Measurements from ENCODE around the gene ADAMTS17. TPM values are rescaled to one million over a fixed set of nuclear protein-coding genes. Genes with fewer than 3 reads are reported as not detected.

ADAMTS17 gene
- total and polyA plus RNA-seq, 2 experiments from 2014 or later = 3.7 to 4.4 TPM

DNA sequence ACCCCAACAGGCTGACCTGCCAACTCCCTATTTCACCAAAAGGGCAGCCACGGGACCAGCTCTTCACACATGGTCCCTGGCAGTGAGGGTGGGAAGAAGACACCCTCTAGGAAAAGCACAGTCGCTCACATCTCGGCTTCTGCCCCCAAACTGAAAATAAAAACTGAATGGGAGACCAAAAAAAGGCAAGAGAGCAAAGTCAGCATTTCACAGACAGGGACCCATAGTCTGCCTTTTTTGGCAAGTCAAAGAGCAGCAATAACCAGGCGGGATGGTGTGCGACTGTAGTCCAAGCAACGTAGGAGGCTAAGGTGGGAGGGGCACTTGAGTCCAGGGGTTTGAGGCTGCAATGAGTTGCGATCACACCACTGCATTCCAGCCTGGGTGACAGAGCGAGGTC is 154.1 kb downstream of the ADAMTS17 start:
- H4K20me1 ChIP-seq (ENCODE audit: insufficient read depth, poor library complexity, severe bottlenecking) = no peaks in the 10 kb centered on the region
- H3K4me2 ChIP-seq = no peak overlapping the region
- no peaks in the 10 kb centered on the region for H3K27me3 ChIP-seq
- H2AFZ ChIP-seq = no peak overlapping the region
- H3K9me3 ChIP-seq (ENCODE audit: low read depth) = no peaks in the 10 kb centered on the region
- no peak overlapping the region for H3K27ac ChIP-seq
- H3K4me1 ChIP-seq (ENCODE audit: insufficient read depth) = peaks cover 6% of the 10 kb centered on the region
- no peak for TF ChIP-seq EZH2 (IDR thresholded peaks at IDR 0.05; ENCODE audit: borderline replicate concordance)
- no peaks in the 10 kb centered on the region for H3K36me3 ChIP-seq (replicated peaks; ENCODE audit: insufficient read depth, low read depth)
- WGBS (ENCODE audit: low lambda C conversion rate, missing lambda C conversion rate) = 95% methylated on average over 8 of the region's 8 CpGs
- no peaks in the 10 kb centered on the region for H3K9me2 ChIP-seq (replicated peaks; ENCODE audit: insufficient read depth)
- H3K4me3 ChIP-seq = no peak overlapping the region
- no peak for DNase-seq (ENCODE audit: low spot score)
- H3K79me2 ChIP-seq = no peaks in the 10 kb centered on the region

DNA sequence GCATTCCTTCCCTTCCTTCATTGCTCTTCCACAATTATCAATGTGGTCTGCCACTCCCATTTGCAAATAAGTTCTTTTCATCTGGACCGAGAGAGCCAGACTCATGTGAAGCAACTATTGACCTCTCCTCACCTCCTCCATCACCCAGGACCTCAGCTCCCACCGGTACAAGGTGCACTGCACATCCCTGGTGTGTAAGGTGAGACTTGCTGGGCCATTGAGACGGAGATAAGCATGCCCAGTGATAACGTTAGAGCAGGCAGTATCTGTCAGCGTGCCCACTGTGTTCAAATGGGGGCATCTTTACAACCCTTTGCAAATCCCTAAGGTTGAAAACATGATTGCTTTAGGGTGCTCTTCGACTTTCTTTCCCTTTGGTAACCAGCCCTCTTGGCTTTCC is 154.8 kb downstream of the ADAMTS17 start:
- 74% methylated on average over 6 of the region's 6 CpGs for WGBS (ENCODE audit: low lambda C conversion rate, missing lambda C conversion rate)
- H3K4me1 ChIP-seq (ENCODE audit: insufficient read depth) = peaks cover under 1% of the 10 kb centered on the region
- H2AFZ ChIP-seq = no peak overlapping the region

GRCh38 chr15:100186366-100186765 is 155.4 kb downstream of the ADAMTS17 start:
- no peak for TF ChIP-seq EZH2 (IDR thresholded peaks at IDR 0.05; ENCODE audit: borderline replicate concordance)
- no peak for TF ChIP-seq CTCF (IDR thresholded peaks at IDR 0.05; ENCODE audit: poor library complexity)
- TF ChIP-seq EZH2phosphoT487 (IDR thresholded peaks at IDR 0.05; ENCODE audit: low read depth, severe bottlenecking, unreplicated experiment) = no peak
- Histone ChIP-seq H3K79me2 (no peaks in the 10 kb centered on the region), H3K27ac (no peak overlapping the region), H3K4me1 (ENCODE audit: insufficient read depth) (no peaks in the 10 kb centered on the region), H3K9me2 (replicated peaks; ENCODE audit: insufficient read depth) (no peaks in the 10 kb centered on the region), H3K4me2 (no peak overlapping the region), H2AFZ (no peak overlapping the region), H3K36me3 (replicated peaks; ENCODE audit: insufficient read depth, low read depth) (no peaks in the 10 kb centered on the region), H4K20me1 (ENCODE audit: insufficient read depth, poor library complexity, severe bottlenecking) (no peaks in the 10 kb centered on the region), H3K9me3 (ENCODE audit: low read depth) (no peaks in the 10 kb centered on the region), H3K4me3 (no peak overlapping the region), H3K27me3 (no peaks in the 10 kb centered on the region)
- DNase-seq (ENCODE audit: low spot score) = no peak
- 96% methylated on average over 5 of the region's 5 CpGs for WGBS (ENCODE audit: low lambda C conversion rate, missing lambda C conversion rate)

More for the DNA sequence above, 154.8 kb downstream of the ADAMTS17 start:
- no peaks in the 10 kb centered on the region for H3K9me3 ChIP-seq (ENCODE audit: low read depth)
- H3K27me3 ChIP-seq = no peaks in the 10 kb centered on the region
- no peak overlapping the region for H3K27ac ChIP-seq
- no peaks in the 10 kb centered on the region for H3K36me3 ChIP-seq (replicated peaks; ENCODE audit: insufficient read depth, low read depth)
- no peaks in the 10 kb centered on the region for H3K9me2 ChIP-seq (replicated peaks; ENCODE audit: insufficient read depth)
- H3K4me3 ChIP-seq = no peak overlapping the region
- TF ChIP-seq CTCF (IDR thresholded peaks at IDR 0.05; ENCODE audit: poor library complexity) = no peak
- H4K20me1 ChIP-seq (ENCODE audit: insufficient read depth, poor library complexity, severe bottlenecking) = no peaks in the 10 kb centered on the region
- no peaks in the 10 kb centered on the region for H3K79me2 ChIP-seq
- DNase-seq (ENCODE audit: low spot score) = no peak
- H3K4me2 ChIP-seq = no peak overlapping the region

GRCh38 chr15:100183921-100184495 is 157.8 kb downstream of the ADAMTS17 start:
- WGBS (ENCODE audit: low lambda C conversion rate, missing lambda C conversion rate) = 85% methylated on average over 4 of the region's 4 CpGs
- Histone ChIP-seq H4K20me1 (ENCODE audit: insufficient read depth, poor library complexity, severe bottlenecking) (no peaks in the 10 kb centered on the region), H3K4me2 (no peak overlapping the region), H2AFZ (no peak overlapping the region), H3K4me3 (no peak overlapping the region), H3K9me2 (replicated peaks; ENCODE audit: insufficient read depth) (no peaks in the 10 kb centered on the region), H3K9me3 (ENCODE audit: low read depth) (no peaks in the 10 kb centered on the region), H3K36me3 (replicated peaks; ENCODE audit: insufficient read depth, low read depth) (no peaks in the 10 kb centered on the region), H3K27ac (no peak overlapping the region), H3K4me1 (ENCODE audit: insufficient read depth) (no peaks in the 10 kb centered on the region), H3K27me3 (no peaks in the 10 kb centered on the region), H3K79me2 (no peaks in the 10 kb centered on the region)
- TF ChIP-seq EZH2phosphoT487 (IDR thresholded peaks at IDR 0.05; ENCODE audit: low read depth, severe bottlenecking, unreplicated experiment) (no peak), CTCF (IDR thresholded peaks at IDR 0.05; ENCODE audit: poor library complexity) (no peak), EZH2 (IDR thresholded peaks at IDR 0.05; ENCODE audit: borderline replicate concordance) (no peak)
- DNase-seq (ENCODE audit: low spot score) = no peak

Data from hepatocyte (in vitro differentiated cells).